Fibroblast of pulmonary artery (primary cell): ENCODE data around the gene SLC4A8.

Experiments
- DNase-seq: peaks from one replicate; pipeline ENCODE4 v3.0.0-alpha.2; 2010; ENCODE audit warnings: low read depth
- H3K4me3 ChIP-seq: replicated peaks from 2 replicates; pipeline ENCODE4 v1.5.1; 2011; ENCODE audit warnings: low read depth, mild to moderate bottlenecking, control low read depth, low read length, moderate library complexity
- CTCF ChIP-seq: IDR thresholded peaks from 2 replicates; pipeline ENCODE4 v1.5.1; 2011; ENCODE audit warnings: mild to moderate bottlenecking, control low read depth, low read length, inconsistent platforms; ENCODE audit errors: missing control alignments

SLC4A8 gene

GRCh38 chr12:51472984-51473383 lies 48.4 kb downstream of the SLC4A8 start:
- H3K4me3 ChIP-seq, result no peak overlapping the region
- no peak for DNase-seq
- no peak for TF ChIP-seq CTCF

GRCh38 chr12:51473947-51474346 lies 49.3 kb downstream of the SLC4A8 start:
- no peak for DNase-seq
- H3K4me3 ChIP-seq, result no peak overlapping the region
- TF ChIP-seq CTCF, result no peak

- no peak for TF ChIP-seq CTCF
- DNase-seq, result peak; percentile 3
- H3K4me3 ChIP-seq, result no peak overlapping the region
These were observed 50.9 kb downstream of the SLC4A8 start for GRCh38 chr12:51475543-51475942.

GRCh38 chr12:51480978-51481377 lies 56.3 kb downstream of the SLC4A8 start:
- DNase-seq, result no peak
- no peak for TF ChIP-seq CTCF
- H3K4me3 ChIP-seq, result no peak overlapping the region

GRCh38 chr12:51482929-51483697 lies 58.5 kb downstream of the SLC4A8 start:
- no peak for TF ChIP-seq CTCF
- DNase-seq, result no peak
- H3K4me3 ChIP-seq, result no peak overlapping the region

- H3K4me3 ChIP-seq, result no peak overlapping the region
- TF ChIP-seq CTCF, result no peak
- no peak for DNase-seq
These were observed 59.5 kb downstream of the SLC4A8 start for GRCh38 chr12:51484119-51484518.

GRCh38 chr12:51488281-51488680 lies 63.6 kb downstream of the SLC4A8 start:
- DNase-seq, result peak; percentile 3

More at GRCh38 chr12:51488281-51488680, 63.6 kb downstream of the SLC4A8 start:
- TF ChIP-seq CTCF, result no peak
- H3K4me3 ChIP-seq, result no peak overlapping the region
